GM12892 (cell line): ENCODE data around the gene SHC3.

ENCODE experiments used
- POLR2A ChIP-seq: IDR thresholded peaks from 2 replicates; pipeline ENCODE4 v1.6.1; 2011; ENCODE audit warnings: low read depth, low read length, control low read depth
- POLR2AphosphoS5 ChIP-seq: IDR thresholded peaks from 2 replicates; pipeline ENCODE4 v1.6.1; 2011; ENCODE audit warnings: low read depth, low read length, control low read depth

GRCh38 chr9:89177012-89177943, 1.3 kb downstream of the SHC3 start:
- no peak for TF ChIP-seq POLR2A
- TF ChIP-seq POLR2AphosphoS5 = no peak
